ENCODE measurements around the gene CDH24.

Gene CDH24

GRCh38 chr14:23043145-23043544 lies 14.2 kb downstream of the CDH24 start:
- DNase-seq: no peak

GRCh38 chr14:23042162-23042965 lies 15.0 kb downstream of the CDH24 start, which contains the start of gene PSMB11:
Gene PSMB11, plus strand, starts transcription at chr14:23042212. Its CDS starts 14 bp downstream, at chr14:23042226.
- DNase-seq: no peak

- DNase-seq: no peak
Observed at GRCh38 chr14:23041729-23042128, 15.6 kb downstream of the CDH24 start.

- DNase-seq: no peak
Observed at GRCh38 chr14:23040100-23040499, 17.2 kb downstream of the CDH24 start.

GRCh38 chr14:23035303-23036144 lies 21.8 kb downstream of the CDH24 start:
- no peak for DNase-seq

- DNase-seq: peak; percentile 85
Observed at GRCh38 chr14:23034498-23035302, 22.6 kb downstream of the CDH24 start, which contains the start of gene PSMB5. Gene PSMB5, minus strand, starts transcription at chr14:23034900. Its CDS starts 19 bp downstream, at chr14:23034881.

- DNase-seq: no peak
Observed at GRCh38 chr14:23033801-23034497, 23.4 kb downstream of the CDH24 start.

GRCh38 chr14:23033251-23033727 lies 24.0 kb downstream of the CDH24 start:
- DNase-seq: no peak

GRCh38 chr14:23030936-23031335 lies 26.4 kb downstream of the CDH24 start:
- DNase-seq: no peak

GRCh38 chr14:23028799-23029198 lies 28.5 kb downstream of the CDH24 start:
- DNase-seq: no peak

- no peak for DNase-seq
Observed at GRCh38 chr14:23025151-23025814, 32.0 kb downstream of the CDH24 start.

GRCh38 chr14:23024612-23025075 lies 32.7 kb downstream of the CDH24 start:
- DNase-seq: no peak

GRCh38 chr14:23023795-23024152 lies 33.5 kb downstream of the CDH24 start:
- no peak for DNase-seq

- no peak for DNase-seq
Observed at GRCh38 chr14:23023022-23023794, 34.1 kb downstream of the CDH24 start.

- DNase-seq: no peak
Observed at GRCh38 chr14:23021889-23022442, 35.4 kb downstream of the CDH24 start.

GRCh38 chr14:23021434-23021833 lies 35.9 kb downstream of the CDH24 start:
- DNase-seq: no peak

GRCh38 chr14:23020143-23021128 lies 36.9 kb downstream of the CDH24 start:
- DNase-seq: no peak

- DNase-seq: no peak
Observed at GRCh38 chr14:23018107-23018506, 39.2 kb downstream of the CDH24 start.

- DNase-seq: no peak
Observed at GRCh38 chr14:23017091-23017490, 40.2 kb downstream of the CDH24 start.

Measured in effector CD4-positive, alpha-beta T cell (primary cell).